AG10803 (cell line): ENCODE results near the gene OTC.

Source experiments
- DNase-seq: peaks from one replicate; pipeline ENCODE4 v3.0.0; 2010; ENCODE audit warnings: low read depth
- H3K4me3 ChIP-seq: 2 replicates; pipeline ENCODE4 v1.5.1; 2011; ENCODE audit warnings: mild to moderate bottlenecking, low read length, control low read depth
- CTCF ChIP-seq: conservative IDR thresholded peaks from 2 replicates; pipeline ENCODE4 v1.5.1; 2011; ENCODE audit warnings: mild to moderate bottlenecking, low read length, control low read depth, inconsistent platforms

The OTC gene

GRCh38 chrX:38438321-38438720 lies 85.9 kb downstream of the OTC start:
- no peak for DNase-seq
- TF ChIP-seq CTCF: no peak
- no peak overlapping the region for H3K4me3 ChIP-seq

GRCh38 chrX:38452603-38453002 lies 100.2 kb downstream of the OTC start:
- no peak overlapping the region for H3K4me3 ChIP-seq
- no peak for DNase-seq
- no peak for TF ChIP-seq CTCF

- no peak for TF ChIP-seq CTCF
- no peak overlapping the region for H3K4me3 ChIP-seq
- DNase-seq: no peak
These were observed 105.7 kb downstream of the OTC start for GRCh38 chrX:38458071-38458470.

GRCh38 chrX:38462257-38462656 lies 109.9 kb downstream of the OTC start:
- H3K4me3 ChIP-seq: no peak overlapping the region
- no peak for TF ChIP-seq CTCF
- no peak for DNase-seq

GRCh38 chrX:38465686-38466085 lies 113.3 kb downstream of the OTC start:
- no peak for TF ChIP-seq CTCF
- no peak overlapping the region for H3K4me3 ChIP-seq
- no peak for DNase-seq

- H3K4me3 ChIP-seq: no peak overlapping the region
- no peak for TF ChIP-seq CTCF
- DNase-seq: no peak
These were observed 116.3 kb downstream of the OTC start for GRCh38 chrX:38468563-38469157.
